RWPE2 (cell line): ENCODE measurements around the gene SIAE.
A peak's percentile ranks its signal among the peaks of the same experiment; 100 is the strongest.

Experiments used
- ATAC-seq: fragments of 200-7000 bp; cut with Tn5 transposase; 3 replicates; pipeline ENCODE4 v1.9.1; 2021; ENCODE audit warnings: low read depth
- DNase-seq: peaks from one replicate; pipeline ENCODE4 v3.0.0-alpha.2; 2020; ENCODE audit warnings: low spot score
- H3K27ac ChIP-seq: fragments of 450-650 bp; 2 replicates; pipeline ENCODE4 v1.5.1; 2017; ENCODE audit warnings: mild to moderate bottlenecking; ENCODE audit not compliant: poor library complexity, severe bottlenecking
- H3K27me3 ChIP-seq: fragments of 250-450 bp; sonication (Bioruptor Pico); 2 replicates; pipeline ENCODE4 v1.5.1; 2021; ENCODE audit warnings: mild to moderate bottlenecking, moderate library complexity; ENCODE audit not compliant: insufficient read depth, poor library complexity, severe bottlenecking
- H3K36me3 ChIP-seq: fragments of 250-450 bp; sonication (Bioruptor Pico); 2 replicates; pipeline ENCODE4 v1.5.1; 2020; ENCODE audit warnings: low read depth, mild to moderate bottlenecking, moderate library complexity
- H3K4me1 ChIP-seq: fragments of 250-450 bp; sonication (Bioruptor Pico); 2 replicates; pipeline ENCODE4 v1.5.1; 2021; ENCODE audit warnings: mild to moderate bottlenecking, moderate library complexity; ENCODE audit not compliant: insufficient read depth, poor library complexity, severe bottlenecking
- H3K4me3 ChIP-seq: fragments of 250-450 bp; sonication (Bioruptor Pico); 2 replicates; pipeline ENCODE4 v1.5.1; 2021; ENCODE audit warnings: mild to moderate bottlenecking, moderate library complexity; ENCODE audit not compliant: severe bottlenecking
- H3K9me3 ChIP-seq: fragments of 250-450 bp; sonication (Bioruptor Pico); 2 replicates; pipeline ENCODE4 v1.5.1; 2021; ENCODE audit warnings: mild to moderate bottlenecking, moderate library complexity; ENCODE audit not compliant: severe bottlenecking
- CTCF ChIP-seq: fragments of 450-650 bp; IDR thresholded peaks from one replicate; pipeline ENCODE4 v1.5.1; 2017; ENCODE audit warnings: mild to moderate bottlenecking, moderate library complexity; ENCODE audit not compliant: poor library complexity, severe bottlenecking

The SIAE gene

GRCh38 chr11:124717786-124718651 lies 44.5 kb upstream of the SIAE start:
- peak overlapping the region; percentile 9 for H3K4me3 ChIP-seq
- no peak for DNase-seq
- H3K9me3 ChIP-seq: no peaks in the 10 kb centered on the region
- peak overlapping the region; percentile 61 for H3K27ac ChIP-seq
- peaks cover 14% of the 10 kb centered on the region for H3K4me1 ChIP-seq
- ATAC-seq: peak; percentile 69
- no peak for TF ChIP-seq CTCF
- no peaks in the 10 kb centered on the region for H3K36me3 ChIP-seq
- no peaks in the 10 kb centered on the region for H3K27me3 ChIP-seq

- Histone ChIP-seq H3K9me3 (no peaks in the 10 kb centered on the region), H3K27me3 (no peaks in the 10 kb centered on the region), H3K4me3 (peak overlapping the region; percentile 9), H3K4me1 (peaks cover 14% of the 10 kb centered on the region), H3K27ac (peak overlapping the region; percentile 61), H3K36me3 (no peaks in the 10 kb centered on the region)
- DNase-seq: no peak
- TF ChIP-seq CTCF: no peak
- ATAC-seq: peak; percentile 85
Observed at GRCh38 chr11:124717421-124717785, 43.9 kb upstream of the SIAE start.

DNA sequence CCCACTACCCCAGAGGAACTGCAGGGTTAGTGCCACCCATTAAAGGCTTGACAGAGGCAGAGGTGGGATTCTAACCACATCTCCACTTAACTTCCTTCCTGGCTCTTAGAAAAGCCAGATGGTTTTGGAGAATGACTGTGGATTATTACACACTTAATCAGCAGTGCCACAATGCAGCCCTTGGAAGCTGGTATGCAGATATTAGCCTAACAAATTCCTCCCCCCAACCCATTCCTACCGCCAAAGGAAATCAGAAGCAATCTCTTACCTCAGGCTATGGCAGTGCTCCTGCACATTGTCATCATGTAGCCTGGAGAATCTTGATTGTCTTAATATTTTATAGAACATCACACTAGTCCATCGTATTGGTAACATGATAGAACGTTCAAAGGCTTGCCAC lies 43.1 kb upstream of the SIAE start:
- Histone ChIP-seq H3K9me3 (no peaks in the 10 kb centered on the region), H3K36me3 (no peaks in the 10 kb centered on the region), H3K27ac (peak overlapping the region; percentile 61), H3K4me3 (no peak overlapping the region), H3K4me1 (peaks cover 14% of the 10 kb centered on the region), H3K27me3 (no peaks in the 10 kb centered on the region)
- DNase-seq: no peak
- no peak for TF ChIP-seq CTCF
- peak; percentile 47 for ATAC-seq

DNA sequence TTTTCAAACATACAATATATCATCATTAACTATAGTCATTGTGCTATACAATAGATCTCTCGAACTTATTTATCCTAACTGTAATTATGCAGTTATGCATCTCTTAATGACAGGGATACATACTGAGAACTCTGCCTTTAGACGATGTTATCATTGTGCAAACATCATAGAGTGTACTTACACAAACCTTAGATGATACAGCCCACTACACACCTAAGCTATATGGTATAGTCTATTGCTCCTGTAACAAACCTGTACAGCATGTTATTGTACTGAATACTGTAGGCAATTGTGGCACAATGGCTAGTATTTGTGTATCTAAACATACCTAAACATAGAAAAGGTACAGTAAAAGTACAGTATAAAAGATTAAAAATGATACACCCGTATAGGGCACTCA lies 38.9 kb upstream of the SIAE start:
- Histone ChIP-seq H3K9me3 (no peaks in the 10 kb centered on the region), H3K27ac (no peak overlapping the region), H3K4me1 (peaks cover 4% of the 10 kb centered on the region), H3K36me3 (no peaks in the 10 kb centered on the region), H3K27me3 (no peaks in the 10 kb centered on the region), H3K4me3 (no peak overlapping the region)
- no peak for ATAC-seq
- no peak for TF ChIP-seq CTCF
- DNase-seq: no peak

DNA sequence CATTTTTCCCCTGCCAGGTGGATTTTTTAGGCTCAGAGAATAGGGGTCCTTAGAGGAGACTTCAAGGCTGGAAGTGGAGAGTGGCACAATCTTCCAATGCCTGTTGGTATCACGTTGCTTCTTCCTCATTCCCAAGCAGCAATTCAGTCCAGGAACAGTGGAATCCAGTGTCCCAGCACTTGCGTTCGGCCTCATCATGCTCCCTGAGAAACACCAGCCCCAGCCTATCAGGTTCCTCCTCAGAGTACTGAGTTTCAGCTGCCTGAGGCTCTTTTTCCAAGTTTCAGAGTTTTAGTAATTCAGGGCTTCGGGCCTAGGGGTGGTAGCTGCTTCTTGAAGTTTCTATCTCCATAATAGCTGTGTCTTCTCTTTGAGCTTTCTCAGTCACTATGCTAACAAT lies 34.3 kb upstream of the SIAE start:
- Histone ChIP-seq H3K4me3 (no peak overlapping the region), H3K27ac (no peak overlapping the region), H3K9me3 (no peaks in the 10 kb centered on the region), H3K4me1 (no peaks in the 10 kb centered on the region), H3K27me3 (no peaks in the 10 kb centered on the region), H3K36me3 (no peaks in the 10 kb centered on the region)
- no peak for TF ChIP-seq CTCF
- DNase-seq (no peak), ATAC-seq (no peak)
